Measurements from ENCODE around the gene FAXC. TPM values are rescaled to one million over a fixed set of nuclear protein-coding genes. Genes with fewer than 3 reads are reported as not detected.

FAXC gene
- total and polyA plus RNA-seq, 2 donors (not counting 3 experiments of a cell fraction or from before 2014, with no cell fraction given), result 3.4 to 3.6 TPM

GRCh38 chr6:99233219-99233618, 116.3 kb downstream of the FAXC start:
- intact Hi-C loops (cut with micrococcal nuclease) (no loop called here), dilution Hi-C loops (cut with MboI; ENCODE audit: extremely low pct_ligation_motif_present, low sequenced_read_pairs) (no loop called here)
- BruUV-seq (replicated peaks), result no TSS peak
- CTCF ChIA-PET, result no interaction called here
- no peaks in the 10 kb centered on the region for H3K9me1 ChIP-seq (replicated peaks; ENCODE audit: control insufficient read depth, extremely low read depth, insufficient read depth, low read length)
- no peak overlapping the region for H3K27ac ChIP-seq (ENCODE audit: insufficient read depth, low read depth, low read length)
- POLR2A ChIA-PET, result no interaction called here
- no peak overlapping the region for H3K4me2 ChIP-seq (ENCODE audit: insufficient read depth, low read length)
- no peaks in the 10 kb centered on the region for H3K9me3 ChIP-seq (replicated peaks; ENCODE audit: control insufficient read depth, insufficient read depth, low read length)
- no peaks in the 10 kb centered on the region for H3K4me1 ChIP-seq (ENCODE audit: control insufficient read depth, extremely low read depth, insufficient read depth, low read length)
- TF ChIP-seq POLR2A (IDR thresholded peaks at IDR 0.05; ENCODE audit: low read depth, low read length) (no peak), MYC (IDR thresholded peaks at IDR 0.05; ENCODE audit: low read depth, low read length) (no peak), GATA2 (IDR thresholded peaks at IDR 0.05; ENCODE audit: insufficient read depth, insufficient read length, low read depth, low read length) (no peak), MAX (IDR thresholded peaks at IDR 0.05; ENCODE audit: insufficient read depth, insufficient read length) (no peak), EZH2 (IDR thresholded peaks at IDR 0.05; ENCODE audit: borderline replicate concordance, low read depth, low read length, severe bottlenecking) (no peak), FOS (IDR thresholded peaks at IDR 0.05; ENCODE audit: borderline replicate concordance, insufficient read depth, low read length) (no peak), JUN (IDR thresholded peaks at IDR 0.05; ENCODE audit: borderline replicate concordance, insufficient read depth, insufficient read length, low read depth) (no peak), POLR2AphosphoS5 (IDR thresholded peaks at IDR 0.05; ENCODE audit: insufficient read depth, low read depth, low read length) (no peak)
- TF ChIP-seq, protein P1, sequence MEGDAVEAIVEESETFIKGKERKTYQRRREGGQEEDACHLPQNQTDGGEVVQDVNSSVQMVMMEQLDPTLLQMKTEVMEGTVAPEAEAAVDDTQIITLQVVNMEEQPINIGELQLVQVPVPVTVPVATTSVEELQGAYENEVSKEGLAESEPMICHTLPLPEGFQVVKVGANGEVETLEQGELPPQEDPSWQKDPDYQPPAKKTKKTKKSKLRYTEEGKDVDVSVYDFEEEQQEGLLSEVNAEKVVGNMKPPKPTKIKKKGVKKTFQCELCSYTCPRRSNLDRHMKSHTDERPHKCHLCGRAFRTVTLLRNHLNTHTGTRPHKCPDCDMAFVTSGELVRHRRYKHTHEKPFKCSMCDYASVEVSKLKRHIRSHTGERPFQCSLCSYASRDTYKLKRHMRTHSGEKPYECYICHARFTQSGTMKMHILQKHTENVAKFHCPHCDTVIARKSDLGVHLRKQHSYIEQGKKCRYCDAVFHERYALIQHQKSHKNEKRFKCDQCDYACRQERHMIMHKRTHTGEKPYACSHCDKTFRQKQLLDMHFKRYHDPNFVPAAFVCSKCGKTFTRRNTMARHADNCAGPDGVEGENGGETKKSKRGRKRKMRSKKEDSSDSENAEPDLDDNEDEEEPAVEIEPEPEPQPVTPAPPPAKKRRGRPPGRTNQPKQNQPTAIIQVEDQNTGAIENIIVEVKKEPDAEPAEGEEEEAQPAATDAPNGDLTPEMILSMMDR (IDR thresholded peaks at IDR 0.05; ENCODE audit: extremely low read depth in 1 of 2, insufficient read depth in 1 of 2, low read depth in 1 of 2, low read length in 2 of 2), result no peak
- no peak overlapping the region for H3K4me3 ChIP-seq (replicated peaks in 1 of 3; ENCODE audit: insufficient read depth in 1 of 3, low read depth in 1 of 3, low read length in 3 of 3)
- H2AFZ ChIP-seq (ENCODE audit: low read depth, low read length), result no peak overlapping the region
- DNase-seq (ENCODE audit: low read depth, low spot score) (no peak), FAIRE-seq (no peak)
- no peaks in the 10 kb centered on the region for H4K20me1 ChIP-seq (replicated peaks; ENCODE audit: control insufficient read depth, extremely low read depth, insufficient read depth, low read length)
- H3K27me3 ChIP-seq (ENCODE audit: control insufficient read depth in 2 of 2, insufficient read depth in 2 of 2, low read length in 2 of 2), result no peaks in the 10 kb centered on the region
- H3K79me2 ChIP-seq (ENCODE audit: control insufficient read depth, insufficient read depth, low read length), result no peaks in the 10 kb centered on the region
- H3K36me3 ChIP-seq (ENCODE audit: control insufficient read depth in 2 of 2, extremely low read depth in 1 of 2, insufficient read depth in 2 of 2, low read length in 2 of 2), result no peaks in the 10 kb centered on the region
- no peak overlapping the region for H3K9ac ChIP-seq (replicated peaks; ENCODE audit: extremely low read depth, insufficient read depth, low read length)

Measured in endothelial cell of umbilical vein (primary cell).